HG03378 (cell line): ENCODE measurements around the gene CD69.

ENCODE experiments used
- ATAC-seq: cut with Tn5 transposase; IDR thresholded peaks from one replicate; pipeline ENCODE4 v1.9.1; 2021; ENCODE audit warnings: mild to moderate bottlenecking, moderate library complexity; ENCODE audit not compliant: unreplicated experiment

Gene CD69

GRCh38 chr12:9782547-9783382 is 22.1 kb upstream of the CD69 start:
- ATAC-seq: no peak

GRCh38 chr12:9781360-9781759 is 20.7 kb upstream of the CD69 start:
- ATAC-seq: no peak

- ATAC-seq: no peak
These were observed 18.5 kb upstream of the CD69 start for GRCh38 chr12:9779209-9779608.

GRCh38 chr12:9776781-9777180 is 16.1 kb upstream of the CD69 start:
- ATAC-seq: no peak

- ATAC-seq: no peak
These were observed 12.6 kb upstream of the CD69 start for GRCh38 chr12:9773216-9773877.

GRCh38 chr12:9763025-9763424 is 2.3 kb upstream of the CD69 start:
- ATAC-seq: no peak

- no peak for ATAC-seq
These were observed 1.7 kb upstream of the CD69 start for GRCh38 chr12:9762369-9762768.

- no peak for ATAC-seq
These were observed 699 bp upstream of the CD69 start for GRCh38 chr12:9761419-9761781.

GRCh38 chr12:9760120-9760519 is 581 bp downstream of the CD69 start:
- ATAC-seq: no peak

- ATAC-seq: no peak
These were observed 1.0 kb downstream of the CD69 start for GRCh38 chr12:9759694-9760093.

GRCh38 chr12:9758119-9758518 is 2.6 kb downstream of the CD69 start:
- no peak for ATAC-seq

- no peak for ATAC-seq
These were observed 3.2 kb downstream of the CD69 start for GRCh38 chr12:9757433-9758025.

- no peak for ATAC-seq
These were observed 4.0 kb downstream of the CD69 start for GRCh38 chr12:9756706-9757105.

- no peak for ATAC-seq
These were observed 4.5 kb downstream of the CD69 start for GRCh38 chr12:9756170-9756569.

GRCh38 chr12:9755567-9755966 is 5.1 kb downstream of the CD69 start:
- no peak for ATAC-seq

- ATAC-seq: no peak
These were observed 5.7 kb downstream of the CD69 start for GRCh38 chr12:9755035-9755434.

GRCh38 chr12:9754099-9754927 is 6.4 kb downstream of the CD69 start:
- no peak for ATAC-seq

- ATAC-seq: no peak
These were observed 7.2 kb downstream of the CD69 start for GRCh38 chr12:9753498-9753897.

- no peak for ATAC-seq
These were observed 7.6 kb downstream of the CD69 start for GRCh38 chr12:9753073-9753472.

- no peak for ATAC-seq
These were observed 8.4 kb downstream of the CD69 start for GRCh38 chr12:9752145-9752933.
